Neuronal stem cell (in vitro differentiated cells): Measurements from ENCODE around the gene TSPYL2.

ENCODE experiments used
- DNase-seq: peaks from one replicate; pipeline ENCODE4 v3.0.0-alpha.2; 2013; ENCODE audit warnings: low spot score
- H2AFZ ChIP-seq: one replicate; pipeline ENCODE4 v1.6.1; 2013; ENCODE audit warnings: mild to moderate bottlenecking, low read length, inconsistent platforms
- H2AK5ac ChIP-seq: 2 replicates; pipeline ENCODE4 v1.6.1; 2013; ENCODE audit warnings: low read depth, mild to moderate bottlenecking, inconsistent platforms, low read length, moderate library complexity, mixed read lengths
- H2BK120ac ChIP-seq: 2 replicates; pipeline ENCODE4 v1.6.1; 2013; ENCODE audit warnings: low read depth, mild to moderate bottlenecking, inconsistent platforms, low read length, moderate library complexity, mixed read lengths
- H2BK12ac ChIP-seq: one replicate; pipeline ENCODE4 v1.6.1; 2013; ENCODE audit warnings: low read length, inconsistent platforms
- H2BK15ac ChIP-seq: 2 replicates; pipeline ENCODE4 v1.6.1; 2013; ENCODE audit warnings: mild to moderate bottlenecking, low read length, inconsistent platforms, mixed read lengths
- H2BK5ac ChIP-seq: one replicate; pipeline ENCODE4 v1.6.1; 2013; ENCODE audit warnings: inconsistent platforms, mild to moderate bottlenecking, low read length, moderate library complexity
- H3K14ac ChIP-seq: one replicate; pipeline ENCODE4 v1.6.1; 2013; ENCODE audit warnings: low read length, inconsistent platforms
- H3K18ac ChIP-seq: 2 replicates; pipeline ENCODE4 v1.6.1; 2013; ENCODE audit warnings: low read length, inconsistent platforms
- H3K23ac ChIP-seq: 2 replicates; pipeline ENCODE4 v1.6.1; 2013; ENCODE audit warnings: low read depth, mild to moderate bottlenecking, mixed read lengths, low read length, inconsistent platforms; ENCODE audit not compliant: poor library complexity
- H3K27ac ChIP-seq: replicated peaks from 3 replicates; pipeline ENCODE4 v1.5.1; 2013; ENCODE audit warnings: low read length, inconsistent platforms
- H3K27me3 ChIP-seq, 3 experiments: 2 replicates each; pipeline ENCODE4 v1.6.1; 2013; ENCODE audit warnings: low read length in 3 of 3, mild to moderate bottlenecking in 2 of 3, inconsistent platforms in 1 of 3, low read depth in 1 of 3, mixed read lengths in 1 of 3, moderate library complexity in 1 of 3; ENCODE audit not compliant: control insufficient read depth in 3 of 3, insufficient read depth in 3 of 3
- H3K36me3 ChIP-seq, 2 donors: replicated peaks in 1 of 2; 2 replicates each; pipeline ENCODE4 v1.6.1; 2013; ENCODE audit warnings: low read length in 2 of 2; ENCODE audit not compliant: control insufficient read depth in 2 of 2, insufficient read depth in 2 of 2
- H3K4ac ChIP-seq: 2 replicates; pipeline ENCODE4 v1.6.1; 2013; ENCODE audit warnings: inconsistent platforms, mild to moderate bottlenecking, low read length, moderate library complexity
- H3K4me1 ChIP-seq, 2 donors: 1 replicate in 1 of 2; 2 replicates in 1 of 2; pipeline ENCODE4 v1.6.1; 2013; ENCODE audit warnings: low read length in 2 of 2, low read depth in 1 of 2; ENCODE audit not compliant: control insufficient read depth in 2 of 2, insufficient read depth in 1 of 2
- H3K4me2 ChIP-seq: one replicate; pipeline ENCODE4 v1.6.1; 2013; ENCODE audit warnings: mild to moderate bottlenecking, low read length, inconsistent platforms; ENCODE audit not compliant: insufficient read depth, poor library complexity, severe bottlenecking
- H3K4me3 ChIP-seq, 2 donors: 2 replicates each; pipeline ENCODE4 v1.5.1; 2013; ENCODE audit warnings: low read length in 2 of 2, mild to moderate bottlenecking in 2 of 2, inconsistent platforms in 1 of 2, moderate library complexity in 1 of 2
- H3K79me1 ChIP-seq: one replicate; pipeline ENCODE4 v1.6.1; 2013; ENCODE audit warnings: low read depth, mild to moderate bottlenecking, inconsistent platforms, low read length, moderate library complexity
- H3K9ac ChIP-seq: one replicate; pipeline ENCODE4 v1.6.1; 2013; ENCODE audit warnings: mild to moderate bottlenecking, low read depth, low read length, inconsistent platforms; ENCODE audit not compliant: poor library complexity
- H3K9me3 ChIP-seq, 2 donors: replicated peaks in 1 of 2; 2 replicates each; pipeline versions ENCODE3 to v1.6.1; 2013; ENCODE audit warnings: low read length in 2 of 2, mild to moderate bottlenecking in 2 of 2, inconsistent platforms in 1 of 2, low read depth in 1 of 2, mixed read lengths in 1 of 2, moderate library complexity in 1 of 2; ENCODE audit not compliant: control insufficient read depth in 2 of 2, insufficient read depth in 1 of 2
- H4K8ac ChIP-seq: one replicate; pipeline ENCODE4 v1.6.1; 2013; ENCODE audit warnings: low read depth, mild to moderate bottlenecking, inconsistent platforms, low read length, moderate library complexity
- H4K91ac ChIP-seq: one replicate; pipeline ENCODE4 v1.6.1; 2013; ENCODE audit warnings: low read length, low read depth, mild to moderate bottlenecking, inconsistent platforms; ENCODE audit not compliant: poor library complexity
- WGBS, 2 donors: extraction: QIAGEN DNeasy Blood & Tissue Kit; methylation state at CpG; one replicate each; pipeline ENCODE4 v1.1.7; 2013; ENCODE audit warnings: missing lambda C conversion rate in 2 of 2, mixed read lengths in 1 of 2; ENCODE audit not compliant: insufficient read length in 2 of 2, insufficient replicate concordance in 1 of 2; ENCODE audit errors: extremely low coverage in 2 of 2; 5-methylcytosine and 5-hydroxymethylcytosine counted together

TSPYL2 gene

DNA sequence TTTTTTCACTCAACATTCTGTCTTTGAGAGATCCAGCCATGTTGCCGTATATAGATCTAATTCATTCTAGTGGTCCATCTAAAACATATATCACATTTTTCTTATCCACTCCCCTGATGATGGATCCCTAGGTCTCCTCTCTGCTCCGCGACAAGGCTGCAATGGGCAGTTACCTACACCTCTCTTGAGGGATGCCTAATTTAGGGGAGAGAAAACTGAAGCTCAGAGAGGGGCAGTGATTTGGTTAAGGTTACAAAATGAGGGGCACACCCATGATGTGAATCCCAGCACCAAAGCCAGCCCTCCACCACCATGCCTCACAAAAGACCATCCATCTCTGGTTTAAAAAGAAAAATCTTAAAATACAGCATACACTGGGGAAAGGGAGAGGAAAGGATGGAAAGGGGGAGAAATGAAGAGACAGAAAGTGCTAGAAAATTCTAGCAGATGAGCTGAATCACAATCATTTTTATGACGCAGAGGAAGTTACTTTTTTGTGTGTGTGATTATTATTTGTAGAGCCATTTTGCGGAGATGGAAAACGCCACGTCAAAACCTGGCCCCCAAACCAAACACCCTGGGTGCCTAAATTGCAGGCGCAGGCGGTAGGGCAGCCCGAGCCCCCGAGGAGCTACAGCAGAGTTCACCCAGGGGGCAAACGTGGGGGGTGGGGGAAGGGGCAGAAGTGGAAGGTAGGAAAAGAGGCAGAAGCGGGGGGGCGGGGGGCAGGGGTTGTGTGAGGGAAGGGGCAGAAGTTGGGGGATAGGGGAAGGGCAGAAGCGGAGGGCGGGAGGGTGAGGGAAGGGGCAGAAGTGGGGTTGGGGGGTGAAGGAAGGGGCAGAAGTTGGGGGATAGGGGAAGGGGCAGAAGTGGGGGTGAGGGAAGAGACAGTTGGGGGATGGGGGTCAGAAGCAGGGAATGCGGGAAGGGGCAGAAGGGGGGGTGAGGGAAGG is 1.3 kb upstream of the TSPYL2 start:
- peaks cover 6% of the 10 kb centered on the region for H3K79me1 ChIP-seq
- no peak overlapping the region for H2AFZ ChIP-seq
- peaks cover 4 to 5% of the 10 kb centered on the region in 2 donors for H3K4me1 ChIP-seq
- H3K36me3 ChIP-seq, result peaks cover 17 to 27% of the 10 kb centered on the region in 2 donors
- no peak overlapping the region for H3K18ac ChIP-seq
- WGBS, 2 donors, result no CpG with 5 or more reads among the region's 17 CpGs
- H3K14ac ChIP-seq, result no peak overlapping the region
- no peak overlapping the region for H2AK5ac ChIP-seq
- no peaks in the 10 kb centered on the region for H3K27me3 ChIP-seq
- no peak overlapping the region for H3K9ac ChIP-seq
- H3K4me3 ChIP-seq, result no peak overlapping the region
- no peak overlapping the region for H3K4ac ChIP-seq
- H2BK120ac ChIP-seq, result no peak overlapping the region
- H2BK15ac ChIP-seq, result no peak overlapping the region
- H3K4me2 ChIP-seq, result peak overlapping the region; percentile 37
- DNase-seq, result no peak
- H4K91ac ChIP-seq, result no peak overlapping the region
- H2BK12ac ChIP-seq, result no peak overlapping the region
- no peak overlapping the region for H4K8ac ChIP-seq
- H3K23ac ChIP-seq, result no peak overlapping the region
- peak overlapping the region; percentile 70 for H3K27ac ChIP-seq
- no peaks in the 10 kb centered on the region for H3K9me3 ChIP-seq
- H2BK5ac ChIP-seq, result no peak overlapping the region

DNA sequence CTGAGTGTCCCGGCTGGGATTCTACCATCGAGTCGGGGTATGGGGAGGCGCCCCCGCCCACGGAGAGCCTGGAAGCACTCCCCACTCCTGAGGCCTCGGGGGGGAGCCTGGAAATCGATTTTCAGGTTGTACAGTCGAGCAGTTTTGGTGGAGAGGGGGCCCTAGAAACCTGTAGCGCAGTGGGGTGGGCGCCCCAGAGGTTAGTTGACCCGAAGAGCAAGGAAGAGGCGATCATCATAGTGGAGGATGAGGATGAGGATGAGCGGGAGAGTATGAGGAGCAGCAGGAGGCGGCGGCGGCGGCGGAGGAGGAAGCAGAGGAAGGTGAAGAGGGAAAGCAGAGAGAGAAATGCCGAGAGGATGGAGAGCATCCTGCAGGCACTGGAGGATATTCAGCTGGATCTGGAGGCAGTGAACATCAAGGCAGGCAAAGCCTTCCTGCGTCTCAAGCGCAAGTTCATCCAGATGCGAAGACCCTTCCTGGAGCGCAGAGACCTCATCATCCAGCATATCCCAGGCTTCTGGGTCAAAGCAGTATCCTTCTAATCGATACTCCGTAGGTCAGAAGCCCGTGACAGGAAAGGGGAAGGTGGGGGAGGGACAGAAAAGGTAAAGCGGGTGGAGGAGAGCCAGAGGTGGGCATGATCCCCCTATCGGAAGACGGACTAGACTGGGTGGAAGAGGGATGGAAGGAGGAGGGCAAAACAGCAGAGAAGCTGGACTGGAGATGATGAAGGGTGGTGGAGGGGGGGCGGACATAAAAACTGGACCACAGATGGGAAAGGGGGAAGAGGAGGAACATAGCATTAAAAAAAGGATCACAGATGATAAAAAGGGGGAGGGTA is 828 bp downstream of the TSPYL2 start:
- Histone ChIP-seq H3K9me3 (no peaks in the 10 kb centered on the region), H2BK15ac (no peak overlapping the region), H2AK5ac (no peak overlapping the region), H3K4me3 (peak overlapping the region; percentile 67 to 95), H2BK5ac (no peak overlapping the region), H3K23ac (peak overlapping the region; percentile 89), H3K79me1 (peaks cover 6% of the 10 kb centered on the region), H2BK12ac (no peak overlapping the region), H3K18ac (peak overlapping the region; percentile 90), H3K27me3 (no peaks in the 10 kb centered on the region), H3K36me3 (peaks cover 23 to 41% of the 10 kb centered on the region in 2 donors), H3K4me1 (peaks cover 4 to 5% of the 10 kb centered on the region in 2 donors), H4K8ac (no peak overlapping the region), H3K4me2 (peak overlapping the region; percentile 71), H4K91ac (no peak overlapping the region), H2AFZ (peak overlapping the region; percentile 76), H3K4ac (no peak overlapping the region), H2BK120ac (no peak overlapping the region), H3K9ac (peak overlapping the region; percentile 93), H3K27ac (no peak overlapping the region), H3K14ac (no peak overlapping the region)
- WGBS, 2 donors, result no CpG with 5 or more reads among the region's 31 CpGs
- DNase-seq, result no peak

DNA sequence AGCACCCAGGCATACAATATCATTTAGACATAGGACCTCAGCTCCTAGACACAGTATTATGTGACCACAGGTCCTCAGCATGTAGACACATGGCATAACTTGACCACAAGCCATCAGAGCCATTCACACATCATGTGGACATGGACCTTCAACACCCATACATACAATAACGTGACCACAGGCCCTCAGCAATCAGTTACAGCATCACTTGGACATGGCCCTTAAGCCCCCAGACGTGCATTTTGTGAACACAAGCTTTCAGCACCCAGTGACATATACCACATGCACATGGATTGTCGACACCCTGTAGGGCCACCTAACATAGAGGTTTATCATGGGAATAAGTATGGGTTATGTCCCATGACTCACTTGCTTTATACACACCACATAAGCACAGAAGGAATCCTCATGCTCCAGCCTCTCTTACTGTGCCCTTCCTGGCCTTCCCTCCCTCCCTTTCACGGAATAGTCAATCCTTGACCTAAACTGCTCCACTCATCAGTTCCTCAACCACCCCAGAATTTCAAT is 1.9 kb downstream of the TSPYL2 start:
- Histone ChIP-seq H4K8ac (no peak overlapping the region), H3K18ac (no peak overlapping the region), H3K27me3 (no peaks in the 10 kb centered on the region), H2BK12ac (no peak overlapping the region), H3K36me3 (peaks cover 23 to 42% of the 10 kb centered on the region in 2 donors), H4K91ac (no peak overlapping the region), H2BK5ac (no peak overlapping the region), H3K23ac (no peak overlapping the region), H3K4me3 (peak overlapping the region in 1 of 2 donors; percentile 58), H3K9ac (no peak overlapping the region), H3K9me3 (no peaks in the 10 kb centered on the region), H2BK15ac (no peak overlapping the region), H3K4me1 (peaks cover 4 to 5% of the 10 kb centered on the region in 2 donors), H3K27ac (no peak overlapping the region), H3K79me1 (peaks cover 6% of the 10 kb centered on the region), H2BK120ac (no peak overlapping the region), H3K14ac (no peak overlapping the region), H3K4ac (no peak overlapping the region), H2AFZ (no peak overlapping the region), H2AK5ac (no peak overlapping the region), H3K4me2 (no peak overlapping the region)
- WGBS, 2 donors, result no CpG with 5 or more reads among the region's 4 CpGs
- no peak for DNase-seq
